Esophagus muscularis mucosa (tissue), 4 donors: ENCODE results near the gene RPL28. TPM values are rescaled to one million over a fixed set of nuclear protein-coding genes. Genes with fewer than 3 reads are reported as not detected.

Experiments
- DNase-seq: peaks from one replicate; pipeline ENCODE4 v3.0.0-alpha.2; 2017; ENCODE audit errors: extremely low spot score
- H3K27ac ChIP-seq, 4 donors: fragments of 200-600 bp; sonication (generic); replicated peaks in 1 of 4; 1 replicate in 3 of 4; 2 replicates in 1 of 4; pipeline ENCODE4 v1.5.1; 2016 to 2019; ENCODE audit warnings: mild to moderate bottlenecking in 1 of 4
- H3K27me3 ChIP-seq, 4 donors: fragments of 200-600 bp; sonication (generic); one replicate each; pipeline versions ENCODE4 v1.5.1 to v1.6.0; 2016 to 2019
- H3K36me3 ChIP-seq, 4 donors: fragments of 200-600 bp; sonication (generic); one replicate each; pipeline ENCODE4 v1.5.1; 2016 to 2019
- H3K4me1 ChIP-seq, 4 donors: fragments of 200-600 bp; sonication (generic); one replicate each; pipeline ENCODE4 v1.5.1; 2016 to 2019
- H3K4me3 ChIP-seq, 4 donors: fragments of 200-600 bp; sonication (generic); 1 replicate in 2 of 4; 2 replicates in 2 of 4; pipeline ENCODE4 v1.5.1; 2016 to 2019; ENCODE audit warnings: mild to moderate bottlenecking in 4 of 4, moderate library complexity in 1 of 4
- H3K9me3 ChIP-seq, 4 donors: fragments of 200-600 bp; sonication (generic); 1 replicate in 3 of 4; 2 replicates in 1 of 4; pipeline ENCODE4 v1.5.1; 2016 to 2019
- CTCF ChIP-seq, 3 experiments: fragments of 200-600 bp in 2 of 3; fragments of 450-650 bp in 1 of 3; sonication (generic) in 2 of 3; IDR thresholded peaks; one replicate each; pipeline ENCODE4 v1.5.1; 2017 to 2019; ENCODE audit warnings: antibody characterized with exemption in 3 of 3, mild to moderate bottlenecking in 2 of 3, moderate library complexity in 1 of 3
- EP300 ChIP-seq: sonication (generic); formaldehyde crosslinking; IDR thresholded peaks from one replicate; pipeline ENCODE4 v1.6.1; 2017; ENCODE audit warnings: antibody characterized with exemption
- POLR2A ChIP-seq: fragments of 450-650 bp; IDR thresholded peaks from one replicate; pipeline ENCODE4 v1.6.1; 2017; ENCODE audit warnings: antibody characterized with exemption, moderate library complexity, mild to moderate bottlenecking, low read depth
- POLR2AphosphoS5 ChIP-seq, 2 donors: sonication (generic); formaldehyde crosslinking; IDR thresholded peaks; one replicate each; pipeline ENCODE4 v1.6.1; 2017; ENCODE audit warnings: antibody characterized with exemption in 2 of 2
- WGBS: methylation state at CpG from one replicate; pipeline ENCODE4 v1.1.5; 2018; 5-methylcytosine and 5-hydroxymethylcytosine counted together
- intact Hi-C: fragments of 100-400 bp; cut with DNase I; formaldehyde crosslinking; loops from one replicate; pipeline ENCODE4 v1.15.1; 2023
- total RNA-seq, 4 donors: library from RNA; depleted of rRNA; stranded (reverse); fragments of >200 nt; gene quantifications; one replicate each; pipeline versions ENCODE4 v1.1.0 to v1.2.1, GENCODE V29; 2016

RPL28 gene
- total RNA-seq, 4 donors from 2014 or later: 263 to 419 (median 369) TPM

- Histone ChIP-seq H3K27me3 (peaks cover 4 to 46% (median 30%) of the 10 kb centered on the region in 4 donors), H3K4me3 (no peak overlapping the region), H3K4me1 (peaks cover 7 to 28% (median 17%) of the 10 kb centered on the region in 4 donors), H3K36me3 (peaks cover 0 to 37% (median 20%) of the 10 kb centered on the region in 4 donors), H3K27ac (no peak overlapping the region), H3K9me3 (no peaks in the 10 kb centered on the region)
- DNase-seq: no peak
- TF ChIP-seq POLR2A: no peak
- TF ChIP-seq CTCF (IDR thresholded peaks at IDR 0.05): no peak
- no peak for TF ChIP-seq POLR2AphosphoS5 (IDR thresholded peaks at IDR 0.05)
- no peak for TF ChIP-seq EP300
- 65% methylated on average over 20 of the region's 22 CpGs for WGBS
- intact Hi-C loops: no loop called here
These were observed 37.3 kb upstream of the RPL28 start for GRCh38 chr19:55348317-55349034.

GRCh38 chr19:55350620-55351315 is 35.0 kb upstream of the RPL28 start:
- no peak overlapping the region for H3K4me3 ChIP-seq
- 91% methylated on average over 11 of the region's 11 CpGs for WGBS
- no peaks in the 10 kb centered on the region for H3K9me3 ChIP-seq
- H3K36me3 ChIP-seq: peaks cover 0 to 23% (median 15%) of the 10 kb centered on the region in 4 donors
- peaks cover 11 to 68% (median 46%) of the 10 kb centered on the region in 4 donors for H3K27me3 ChIP-seq
- intact Hi-C loops: no loop called here
- no peak overlapping the region for H3K27ac ChIP-seq
- TF ChIP-seq EP300 (no peak), POLR2AphosphoS5 (IDR thresholded peaks at IDR 0.05) (no peak), POLR2A (no peak)
- no peak for DNase-seq
- H3K4me1 ChIP-seq: peaks cover 22 to 36% (median 25%) of the 10 kb centered on the region in 4 donors

- Histone ChIP-seq H3K4me1 (peaks cover 18 to 28% (median 20%) of the 10 kb centered on the region in 4 donors), H3K9me3 (no peaks in the 10 kb centered on the region), H3K27me3 (peaks cover 11 to 79% (median 46%) of the 10 kb centered on the region in 4 donors), H3K4me3 (no peak overlapping the region), H3K27ac (no peak overlapping the region), H3K36me3 (peaks cover 0 to 10% (median 7%) of the 10 kb centered on the region in 4 donors)
- WGBS: 76% methylated on average over 6 of the region's 6 CpGs
- no peak for DNase-seq
- TF ChIP-seq CTCF (IDR thresholded peaks at IDR 0.05) (no peak), POLR2AphosphoS5 (IDR thresholded peaks at IDR 0.05) (no peak), EP300 (no peak), POLR2A (no peak)
- intact Hi-C loops: no loop called here
These were observed 33.7 kb upstream of the RPL28 start for GRCh38 chr19:55352040-55352439.

- H3K27me3 ChIP-seq: peaks cover 11 to 84% (median 46%) of the 10 kb centered on the region in 4 donors
- no peak for DNase-seq
- no peak overlapping the region for H3K4me3 ChIP-seq
- H3K36me3 ChIP-seq: peaks cover 0 to 4% (median 1%) of the 10 kb centered on the region in 4 donors
- H3K27ac ChIP-seq: no peak overlapping the region
- H3K4me1 ChIP-seq: peaks cover 18 to 23% (median 20%) of the 10 kb centered on the region in 4 donors
- no peaks in the 10 kb centered on the region for H3K9me3 ChIP-seq
- 67% methylated on average over 25 of the region's 25 CpGs for WGBS
- intact Hi-C loops: no loop called here
- TF ChIP-seq POLR2AphosphoS5 (IDR thresholded peaks at IDR 0.05): no peak
- TF ChIP-seq POLR2A: no peak
- no peak for TF ChIP-seq CTCF (IDR thresholded peaks at IDR 0.05)
- no peak for TF ChIP-seq EP300
These were observed 33.1 kb upstream of the RPL28 start for GRCh38 chr19:55352549-55353145.

GRCh38 chr19:55353356-55353802 is 32.4 kb upstream of the RPL28 start:
- H3K36me3 ChIP-seq: peaks cover 0 to 3% (median 0%) of the 10 kb centered on the region in 4 donors
- no peaks in the 10 kb centered on the region for H3K9me3 ChIP-seq
- H3K4me1 ChIP-seq: peaks cover 18 to 23% (median 20%) of the 10 kb centered on the region in 4 donors
- peak overlapping the region; percentile 41 to 63 (median 46) for H3K4me3 ChIP-seq
- no peak for TF ChIP-seq CTCF (IDR thresholded peaks at IDR 0.05)
- no peak for TF ChIP-seq POLR2A
- no peak for TF ChIP-seq EP300
- TF ChIP-seq POLR2AphosphoS5 (IDR thresholded peaks at IDR 0.05): no peak
- intact Hi-C loops: no loop called here
- peaks cover 11 to 88% (median 46%) of the 10 kb centered on the region in 4 donors for H3K27me3 ChIP-seq
- DNase-seq: no peak
- WGBS: 5% methylated on average over 20 of the region's 24 CpGs
- H3K27ac ChIP-seq: no peak overlapping the region
